GM23248 (cell line): Measurements from ENCODE around the gene NDUFB3. TPM values are rescaled to one million over a fixed set of nuclear protein-coding genes. Genes with fewer than 3 reads are reported as not detected.

ENCODE experiments used
- DNase-seq: peaks from one replicate; pipeline ENCODE4 v3.0.0-alpha.2; 2015
- H2AFZ ChIP-seq: fragments of 200-600 bp; sonication (generic); 2 replicates; pipeline ENCODE4 v1.6.1; 2016; ENCODE audit warnings: antibody characterized with exemption
- H3F3A ChIP-seq: fragments of 200-600 bp; sonication (generic); 2 replicates; pipeline ENCODE4 v1.6.1; 2016; ENCODE audit warnings: mild to moderate bottlenecking, antibody characterized with exemption, mixed run types; ENCODE audit not compliant: insufficient read depth
- H3K27ac ChIP-seq: fragments of 200-600 bp; sonication (generic); 2 replicates; pipeline ENCODE4 v1.5.1; 2016; ENCODE audit warnings: mild to moderate bottlenecking
- H3K27me3 ChIP-seq: fragments of 200-600 bp; sonication (generic); replicated peaks from 2 replicates; pipeline ENCODE4 v1.6.1; 2016; ENCODE audit warnings: mild to moderate bottlenecking; ENCODE audit not compliant: insufficient read depth
- H3K36me3 ChIP-seq: fragments of 200-600 bp; sonication (generic); 2 replicates; pipeline ENCODE4 v1.6.1; 2016; ENCODE audit warnings: low read depth, mild to moderate bottlenecking
- H3K4me1 ChIP-seq: fragments of 200-600 bp; sonication (generic); 2 replicates; pipeline ENCODE4 v1.6.1; 2016; ENCODE audit warnings: mild to moderate bottlenecking; ENCODE audit not compliant: insufficient read depth
- H3K4me2 ChIP-seq: fragments of 200-600 bp; sonication (generic); one replicate; pipeline ENCODE4 v1.6.1; 2016; ENCODE audit warnings: mild to moderate bottlenecking; ENCODE audit not compliant: unreplicated experiment
- H3K4me3 ChIP-seq: fragments of 200-600 bp; sonication (generic); 2 replicates; pipeline ENCODE4 v1.5.1; 2016; ENCODE audit warnings: mild to moderate bottlenecking
- H3K79me2 ChIP-seq: fragments of 200-600 bp; sonication (generic); 2 replicates; pipeline ENCODE4 v1.6.1; 2016; ENCODE audit warnings: mild to moderate bottlenecking; ENCODE audit not compliant: insufficient read depth
- H3K9ac ChIP-seq: fragments of 200-600 bp; sonication (generic); 2 replicates; pipeline ENCODE4 v1.6.1; 2016; ENCODE audit warnings: mild to moderate bottlenecking
- H3K9me2 ChIP-seq: fragments of 200-600 bp; sonication (generic); 2 replicates; pipeline ENCODE4 v1.6.1; 2016; ENCODE audit warnings: mixed run types, mild to moderate bottlenecking, moderate library complexity; ENCODE audit not compliant: insufficient read depth
- H3K9me3 ChIP-seq: fragments of 200-600 bp; sonication (generic); one replicate; pipeline ENCODE4 v1.6.1; 2017; ENCODE audit warnings: low read depth
- H4K20me1 ChIP-seq: fragments of 200-600 bp; sonication (generic); 2 replicates; pipeline ENCODE4 v1.6.0; 2016; ENCODE audit not compliant: insufficient read depth
- EZH2 ChIP-seq: fragments of 200-600 bp; sonication (generic); IDR thresholded peaks from 2 replicates; pipeline ENCODE4 v1.6.1; 2018; ENCODE audit warnings: antibody characterized with exemption, mild to moderate bottlenecking; ENCODE audit not compliant: insufficient read depth, poor library complexity, severe bottlenecking
- EZH2phosphoT487 ChIP-seq: fragments of 200-600 bp; sonication (generic); IDR thresholded peaks from 2 replicates; pipeline ENCODE4 v1.6.1; 2018; ENCODE audit warnings: antibody characterized with exemption, moderate library complexity, mild to moderate bottlenecking, low read depth; ENCODE audit not compliant: insufficient read depth
- WGBS, 2 experiments: methylation state at CpG; one replicate each; pipeline ENCODE4 v1.1.6; 2015 to 2017; ENCODE audit warnings: low lambda C conversion rate in 2 of 2, low coverage in 1 of 2; ENCODE audit errors: missing lambda C conversion rate in 2 of 2; 5-methylcytosine and 5-hydroxymethylcytosine counted together
- in situ Hi-C: fragments of 300-500 bp; cut with MboI; formaldehyde crosslinking; loops from 2 replicates; pipeline ENCODE4 v1.15.0; 2020
- polyA plus RNA-seq: library from polyadenylated mRNA; unstranded; fragments of >200 nt; fragmentation: Nextera tagmentation; extraction: Ambion mirVana; gene quantifications from 2 replicates; pipeline ENCODE4 v1.2.1, GENCODE V29; 2016
- total RNA-seq: library from RNA; depleted of rRNA; stranded (reverse); fragments of >200 nt; shearing (Covaris generic); gene quantifications from 2 replicates; pipeline ENCODE4 v1.2.3, GENCODE V29; 2014

NDUFB3 gene
- total and polyA plus RNA-seq, 2 experiments from 2014 or later, result 31.0 to 262 TPM

- Histone ChIP-seq H3K9ac (peak overlapping the region; percentile 97), H3K27ac (peak overlapping the region; percentile 98), H3K27me3 (no peaks in the 10 kb centered on the region), H4K20me1 (no peaks in the 10 kb centered on the region), H3K36me3 (no peaks in the 10 kb centered on the region), H3K4me2 (peak overlapping the region; percentile 82), H3K4me1 (peaks cover 48% of the 10 kb centered on the region), H3K4me3 (peak overlapping the region; percentile 77), H2AFZ (peak overlapping the region; percentile 32), H3K9me3 (no peaks in the 10 kb centered on the region), H3K9me2 (no peaks in the 10 kb centered on the region), H3K79me2 (peaks cover 72% of the 10 kb centered on the region), H3F3A (peaks cover 40% of the 10 kb centered on the region)
- peak; percentile 91 for DNase-seq
- in situ Hi-C loops, result no loop called here
- TF ChIP-seq EZH2phosphoT487, result no peak
- no peak for TF ChIP-seq EZH2
- WGBS, 2 experiments, result 0 to 1% methylated on average over 47 to 48 of the region's 48 CpGs
Observed at GRCh38 chr2:201118121-201118960, 46.5 kb downstream of the NDUFB3 start.

GRCh38 chr2:201118961-201119854 lies 47.4 kb downstream of the NDUFB3 start:
- no peaks in the 10 kb centered on the region for H3K9me2 ChIP-seq
- no peaks in the 10 kb centered on the region for H3K36me3 ChIP-seq
- H4K20me1 ChIP-seq, result no peaks in the 10 kb centered on the region
- peaks cover 57% of the 10 kb centered on the region for H3K4me1 ChIP-seq
- H3K27ac ChIP-seq, result peak overlapping the region; percentile 98
- H2AFZ ChIP-seq, result peak overlapping the region; percentile 32
- 10 to 13% methylated on average over 12 of the region's 12 CpGs for WGBS, 2 experiments
- DNase-seq, result peak; percentile 66
- H3K27me3 ChIP-seq, result no peaks in the 10 kb centered on the region
- H3F3A ChIP-seq, result peaks cover 48% of the 10 kb centered on the region
- peak overlapping the region; percentile 97 for H3K9ac ChIP-seq
- peak overlapping the region; percentile 82 for H3K4me2 ChIP-seq
- H3K9me3 ChIP-seq, result no peaks in the 10 kb centered on the region
- in situ Hi-C loops, result no loop called here
- H3K79me2 ChIP-seq, result peaks cover 81% of the 10 kb centered on the region
- TF ChIP-seq EZH2phosphoT487 (no peak), EZH2 (no peak)
- H3K4me3 ChIP-seq, result peak overlapping the region; percentile 77

- Histone ChIP-seq H3K9me3 (no peaks in the 10 kb centered on the region), H3K4me2 (no peak overlapping the region), H3K4me1 (peaks cover 72% of the 10 kb centered on the region), H4K20me1 (no peaks in the 10 kb centered on the region), H2AFZ (no peak overlapping the region), H3K79me2 (peaks cover 96% of the 10 kb centered on the region), H3K27ac (peak overlapping the region; percentile 98; the same call in 1 of the 2 replicates), H3K27me3 (no peaks in the 10 kb centered on the region), H3K9me2 (no peaks in the 10 kb centered on the region), H3F3A (peaks cover 68% of the 10 kb centered on the region), H3K9ac (no peak overlapping the region), H3K36me3 (no peaks in the 10 kb centered on the region), H3K4me3 (no peak overlapping the region)
- WGBS, 2 experiments, result 94 to 100% methylated on average over 1 of the region's 1 CpG
- in situ Hi-C loops, result no loop called here
- peak; percentile 56 for DNase-seq
- TF ChIP-seq EZH2 (no peak), EZH2phosphoT487 (no peak)
Observed at GRCh38 chr2:201122276-201122675, 50.5 kb downstream of the NDUFB3 start.

GRCh38 chr2:201126308-201127151 lies 54.7 kb downstream of the NDUFB3 start:
- no peaks in the 10 kb centered on the region for H4K20me1 ChIP-seq
- 27 to 28% methylated on average over 9 of the region's 9 CpGs for WGBS, 2 experiments
- H3K4me2 ChIP-seq, result peak overlapping the region; percentile 78
- in situ Hi-C loops, result no loop called here
- TF ChIP-seq EZH2phosphoT487, result no peak
- no peak for TF ChIP-seq EZH2
- H3K9ac ChIP-seq, result peak overlapping the region; percentile 80
- H3K9me2 ChIP-seq, result no peaks in the 10 kb centered on the region
- DNase-seq, result peak; percentile 48
- peak overlapping the region; percentile 58 for H3K4me3 ChIP-seq
- no peaks in the 10 kb centered on the region for H3K36me3 ChIP-seq
- H3K79me2 ChIP-seq, result peaks cover 84% of the 10 kb centered on the region
- H3K9me3 ChIP-seq, result no peaks in the 10 kb centered on the region
- H3K4me1 ChIP-seq, result peaks cover 96% of the 10 kb centered on the region
- peak overlapping the region; percentile 98 for H3K27ac ChIP-seq
- no peaks in the 10 kb centered on the region for H3K27me3 ChIP-seq
- H3F3A ChIP-seq, result peaks cover 90% of the 10 kb centered on the region
- H2AFZ ChIP-seq, result no peak overlapping the region
